SU-DHL-6 (cell line): ENCODE data around the gene HBZ.
A peak's percentile ranks its signal among the peaks of the same experiment; 100 is the strongest.

Experiments
- H2AFZ ChIP-seq: fragments of 200-600 bp; sonication (generic); 2 replicates; pipeline ENCODE4 v1.6.1; 2014; ENCODE audit warnings: low read depth, mild to moderate bottlenecking, moderate library complexity, mixed read lengths, antibody characterized with exemption, low read length; ENCODE audit not compliant: severe bottlenecking
- H3F3A ChIP-seq: fragments of 200-600 bp; shearing (Covaris generic); 2 replicates; pipeline ENCODE4 v1.6.0; 2016; ENCODE audit warnings: antibody characterized with exemption, mild to moderate bottlenecking; ENCODE audit not compliant: insufficient read depth
- H3K27ac ChIP-seq: fragments of 200-600 bp; sonication (generic); 2 replicates; pipeline ENCODE4 v1.5.1; 2016; ENCODE audit warnings: low read depth, mild to moderate bottlenecking, low read length, moderate library complexity, mixed read lengths
- H3K27me3 ChIP-seq: fragments of 200-600 bp; sonication (generic), shearing (Covaris generic); 2 replicates; pipeline ENCODE4 v1.6.0; 2014; ENCODE audit warnings: mild to moderate bottlenecking, low read length
- H3K36me3 ChIP-seq: fragments of 200-600 bp; sonication (generic); 2 replicates; pipeline ENCODE4 v1.6.1; 2014; ENCODE audit warnings: mild to moderate bottlenecking, low read length, mixed read lengths
- H3K4me2 ChIP-seq: fragments of 300-600, 200-600 bp; shearing (Covaris generic), sonication (generic); 2 replicates; pipeline ENCODE4 v1.6.0; 2014; ENCODE audit warnings: low read length, low read depth, mild to moderate bottlenecking; ENCODE audit not compliant: poor library complexity, severe bottlenecking
- H3K4me3 ChIP-seq: fragments of 200-600 bp; sonication (generic); 2 replicates; pipeline ENCODE4 v1.5.1; 2014; ENCODE audit warnings: antibody characterized with exemption, low read length, mild to moderate bottlenecking, mixed read lengths; ENCODE audit not compliant: insufficient read depth, poor library complexity, severe bottlenecking
- H3K79me2 ChIP-seq: fragments of 200-600 bp; sonication (generic); 2 replicates; pipeline ENCODE4 v1.6.1; 2014; ENCODE audit warnings: mild to moderate bottlenecking, low read length, moderate library complexity; ENCODE audit not compliant: insufficient read depth
- H3K9ac ChIP-seq: fragments of 200-600 bp; sonication (generic); 2 replicates; pipeline ENCODE4 v1.7.0; 2014; ENCODE audit warnings: mild to moderate bottlenecking, low read length
- H3K9me2 ChIP-seq: fragments of 200-600 bp; sonication (generic); replicated peaks from 2 replicates; pipeline ENCODE4 v1.6.1; 2014; ENCODE audit warnings: low read length; ENCODE audit not compliant: insufficient read depth
- H3K9me3 ChIP-seq: fragments of 200-600 bp; sonication (generic); 2 replicates; pipeline ENCODE4 v1.6.1; 2014; ENCODE audit warnings: low read length, mixed read lengths; ENCODE audit not compliant: insufficient read depth
- H4K20me1 ChIP-seq: fragments of 200-600 bp; sonication (generic); 2 replicates; pipeline ENCODE4 v1.6.1; 2014; ENCODE audit warnings: low read depth, mild to moderate bottlenecking, antibody characterized with exemption, low read length, moderate library complexity, mixed read lengths
- CTCF ChIP-seq: fragments of 200-600 bp; sonication (generic); IDR thresholded peaks from one replicate; pipeline ENCODE4 v1.5.1; 2017; ENCODE audit warnings: antibody characterized with exemption, mild to moderate bottlenecking, low read length, moderate library complexity; ENCODE audit not compliant: insufficient read depth, poor library complexity, severe bottlenecking
- EZH2phosphoT487 ChIP-seq: fragments of 200-600 bp; sonication (generic), shearing (Covaris generic); conservative IDR thresholded peaks from 2 replicates; pipeline ENCODE4 v1.6.1; 2018; ENCODE audit warnings: mild to moderate bottlenecking, antibody characterized with exemption, low read length, moderate library complexity, mixed read lengths

The HBZ gene

DNA sequence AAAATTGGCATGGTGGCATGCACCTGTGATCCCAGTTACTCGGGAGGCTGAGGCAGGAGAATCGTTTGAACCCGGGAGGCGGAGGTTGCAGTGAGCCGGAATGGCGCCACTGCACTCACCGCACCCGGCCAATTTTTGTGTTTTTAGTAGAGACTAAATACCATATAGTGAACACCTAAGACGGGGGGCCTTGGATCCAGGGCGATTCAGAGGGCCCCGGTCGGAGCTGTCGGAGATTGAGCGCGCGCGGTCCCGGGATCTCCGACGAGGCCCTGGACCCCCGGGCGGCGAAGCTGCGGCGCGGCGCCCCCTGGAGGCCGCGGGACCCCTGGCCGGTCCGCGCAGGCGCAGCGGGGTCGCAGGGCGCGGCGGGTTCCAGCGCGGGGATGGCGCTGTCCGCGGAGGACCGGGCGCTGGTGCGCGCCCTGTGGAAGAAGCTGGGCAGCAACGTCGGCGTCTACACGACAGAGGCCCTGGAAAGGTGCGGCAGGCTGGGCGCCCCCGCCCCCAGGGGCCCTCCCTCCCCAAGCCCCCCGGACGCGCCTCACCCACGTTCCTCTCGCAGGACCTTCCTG lies 27.7 kb downstream of the HBZ start, which contains the start of gene HBQ1:
TSS of gene HBQ1 (plus strand) at position 359 of the 575 bp plus-strand sequence. CDS start at position 387, 28 bp downstream.
- H4K20me1 ChIP-seq: no peaks in the 10 kb centered on the region
- H3K27ac ChIP-seq: no peak within 1 kb of the TSS
- H2AFZ ChIP-seq: no peak within 1 kb of the TSS
- no peaks in the 10 kb centered on the region for H3K27me3 ChIP-seq
- 0 out of 2 replicates have a peak, but pooled peaks cover 5% of the 10 kb centered on the region for H3F3A ChIP-seq
- H3K36me3 ChIP-seq: no peaks in the 10 kb centered on the region
- H3K4me3 ChIP-seq: no peak within 1 kb of the TSS
- no peak for TF ChIP-seq CTCF
- TF ChIP-seq EZH2phosphoT487: no peak
- no peaks in the 10 kb centered on the region for H3K79me2 ChIP-seq
- no peaks in the 10 kb centered on the region for H3K9me3 ChIP-seq
- peak within 1 kb of the TSS; percentile 38 for H3K4me2 ChIP-seq
- peak within 1 kb of the TSS; percentile 18; the same call in 1 of the 2 replicates for H3K9ac ChIP-seq
- H3K9me2 ChIP-seq: no peaks in the 10 kb centered on the region

GRCh38 chr16:180681-181564 lies 28.5 kb downstream of the HBZ start:
- H3K79me2 ChIP-seq: no peaks in the 10 kb centered on the region
- H3K4me2 ChIP-seq: peak overlapping the region; percentile 38
- H3K4me3 ChIP-seq: no peak overlapping the region
- no peaks in the 10 kb centered on the region for H4K20me1 ChIP-seq
- peak overlapping the region; percentile 18; the same call in 1 of the 2 replicates for H3K9ac ChIP-seq
- H3F3A ChIP-seq: 0 out of 2 replicates have a peak, but pooled peaks cover 5% of the 10 kb centered on the region
- TF ChIP-seq CTCF (no peak), EZH2phosphoT487 (no peak)
- no peaks in the 10 kb centered on the region for H3K27me3 ChIP-seq
- H3K27ac ChIP-seq: no peak overlapping the region
- no peaks in the 10 kb centered on the region for H3K9me2 ChIP-seq
- no peak overlapping the region for H2AFZ ChIP-seq
- H3K36me3 ChIP-seq: no peaks in the 10 kb centered on the region
- H3K9me3 ChIP-seq: no peaks in the 10 kb centered on the region

DNA sequence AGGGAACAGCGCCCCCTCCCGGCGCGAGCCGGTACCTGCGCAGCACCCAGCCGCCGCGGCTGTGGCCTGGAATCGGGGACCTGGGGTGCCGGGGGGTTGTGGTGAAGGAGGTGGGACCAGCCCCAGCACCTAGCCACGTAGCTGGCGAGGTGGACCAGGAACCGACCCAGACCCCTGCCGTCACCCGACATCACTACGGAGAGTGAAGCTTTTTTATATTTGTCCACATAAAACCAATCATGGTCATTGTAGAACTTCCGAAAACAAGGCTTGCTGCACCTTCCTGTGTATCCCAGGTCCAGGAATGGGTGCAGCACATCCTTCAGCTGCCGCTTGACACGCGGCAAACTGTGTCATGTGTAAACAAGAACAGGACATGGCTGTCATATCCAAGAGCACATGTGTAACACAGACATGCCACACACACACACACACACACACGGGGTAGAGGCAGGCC lies 29.1 kb downstream of the HBZ start:
- Histone ChIP-seq H4K20me1 (no peaks in the 10 kb centered on the region), H3K9ac (peak overlapping the region; percentile 18; the same call in 1 of the 2 replicates), H3K36me3 (no peaks in the 10 kb centered on the region), H3F3A (0 out of 2 replicates have a peak, but pooled peaks cover 5% of the 10 kb centered on the region), H3K4me2 (no peak overlapping the region), H3K79me2 (no peaks in the 10 kb centered on the region), H3K27ac (no peak overlapping the region), H2AFZ (no peak overlapping the region), H3K9me2 (no peaks in the 10 kb centered on the region), H3K9me3 (no peaks in the 10 kb centered on the region), H3K27me3 (no peaks in the 10 kb centered on the region), H3K4me3 (no peak overlapping the region)
- peak; percentile 84 for TF ChIP-seq CTCF
- no peak for TF ChIP-seq EZH2phosphoT487
